Endothelial cell of umbilical vein (primary cell): ENCODE data around the gene ITGB8. TPM values are rescaled to one million over a fixed set of nuclear protein-coding genes. Genes with fewer than 3 reads are reported as not detected.

Source experiments
- BruUV-seq: library from RNA; stranded (reverse); fragments of 400-500 nt; replicated peaks from 2 replicates; lab custom pipeline; 2021; lab: Mats Ljungman, UMichigan
- CTCF ChIA-PET: fragments of 300-600, 350-600 bp; sonication (Branson Sonifier 250); formaldehyde crosslinking; loops from one replicate; lab custom pipeline; 2021; ENCODE audit warnings: antibody characterized with exemption, inconsistent platforms; lab: Charles Lee
- POLR2A ChIA-PET: fragments of 300-600, 350-600 bp; sonication (Branson Sonifier 250); formaldehyde crosslinking; loops from one replicate; lab custom pipeline; 2021; ENCODE audit warnings: antibody characterized with exemption, inconsistent platforms; lab: Charles Lee
- DNase-seq: peaks from one replicate; pipeline ENCODE4 v3.0.0-alpha.2; 2011; ENCODE audit warnings: low read depth, low spot score
- FAIRE-seq: peaks from 2 replicates; lab custom pipeline; 2011; peaks lifted over from hg19 to GRCh38; lab: Jason Lieb, UNC
- H2AFZ ChIP-seq: 2 replicates; pipeline ENCODE4 v1.6.0; 2012; ENCODE audit warnings: low read depth, low read length, control low read depth, inconsistent platforms
- H3K27ac ChIP-seq: 2 replicates; pipeline ENCODE4 v1.5.1; 2011; ENCODE audit warnings: low read depth, mild to moderate bottlenecking, control low read depth, low read length, moderate library complexity; ENCODE audit not compliant: insufficient read depth
- H3K27me3 ChIP-seq, 2 experiments: 2 replicates each; pipeline versions ENCODE4 v1.6.0 to v1.6.1; 2011; ENCODE audit warnings: low read length in 2 of 2, mixed read lengths in 1 of 2; ENCODE audit not compliant: control insufficient read depth in 2 of 2, insufficient read depth in 2 of 2
- H3K36me3 ChIP-seq, 2 experiments: 2 replicates in 1 of 2; 3 replicates in 1 of 2; pipeline ENCODE4 v1.5.1; 2011; ENCODE audit warnings: low read length in 2 of 2, mild to moderate bottlenecking in 1 of 2, moderate library complexity in 1 of 2; ENCODE audit not compliant: control insufficient read depth in 2 of 2, insufficient read depth in 2 of 2; ENCODE audit errors: extremely low read depth in 1 of 2
- H3K4me1 ChIP-seq: 3 replicates; pipeline ENCODE4 v1.5.1; 2011; ENCODE audit warnings: mild to moderate bottlenecking, low read length; ENCODE audit not compliant: control insufficient read depth, insufficient read depth; ENCODE audit errors: extremely low read depth
- H3K4me2 ChIP-seq: 2 replicates; pipeline ENCODE4 v1.6.1; 2011; ENCODE audit warnings: low read length, control low read depth, mixed read lengths; ENCODE audit not compliant: insufficient read depth
- H3K4me3 ChIP-seq, 3 experiments: fragments of 200-600 bp in 1 of 3; sonication (generic), shearing (Covaris generic) in 1 of 3; replicated peaks in 1 of 3; 2 replicates each; pipeline ENCODE4 v1.5.1; 2011 to 2016; ENCODE audit warnings: control low read depth in 3 of 3, low read length in 3 of 3, mild to moderate bottlenecking in 2 of 3, inconsistent platforms in 1 of 3, low read depth in 1 of 3, moderate library complexity in 1 of 3; ENCODE audit not compliant: insufficient read depth in 1 of 3
- H3K79me2 ChIP-seq: 2 replicates; pipeline ENCODE4 v1.6.0; 2012; ENCODE audit warnings: low read length, inconsistent platforms; ENCODE audit not compliant: control insufficient read depth, insufficient read depth
- H3K9ac ChIP-seq: replicated peaks from 2 replicates; pipeline ENCODE3; 2011; ENCODE audit warnings: low read length, control low read depth; ENCODE audit not compliant: insufficient read depth; ENCODE audit errors: extremely low read depth
- H3K9me1 ChIP-seq: replicated peaks from 3 replicates; pipeline ENCODE4 v1.6.0; 2011; ENCODE audit warnings: mild to moderate bottlenecking, low read length; ENCODE audit not compliant: control insufficient read depth, insufficient read depth; ENCODE audit errors: extremely low read depth
- H3K9me3 ChIP-seq: replicated peaks from 2 replicates; pipeline ENCODE4 v1.5.1; 2012; ENCODE audit warnings: low read length, inconsistent platforms; ENCODE audit not compliant: control insufficient read depth, insufficient read depth
- H4K20me1 ChIP-seq: replicated peaks from 2 replicates; pipeline ENCODE3; 2011; ENCODE audit warnings: mild to moderate bottlenecking, low read length; ENCODE audit not compliant: control insufficient read depth, insufficient read depth; ENCODE audit errors: extremely low read depth
- CTCF ChIP-seq, 2 donors: IDR thresholded peaks; 1 replicate in 1 of 2; 2 replicates in 1 of 2; pipeline ENCODE4 v1.5.1; 2011; ENCODE audit warnings: low read length in 2 of 2, mild to moderate bottlenecking in 2 of 2, moderate library complexity in 2 of 2, control low read depth in 1 of 2, inconsistent platforms in 1 of 2, low read depth in 1 of 2; ENCODE audit not compliant: insufficient read depth in 1 of 2; ENCODE audit errors: extremely low read depth in 1 of 2
- EZH2 ChIP-seq: IDR thresholded peaks from 2 replicates; pipeline ENCODE4 v1.6.1; 2012; ENCODE audit warnings: borderline replicate concordance, low read depth, mild to moderate bottlenecking, moderate library complexity, low read length, inconsistent platforms; ENCODE audit not compliant: severe bottlenecking
- FOS ChIP-seq: IDR thresholded peaks from 2 replicates; pipeline ENCODE4 v1.6.1; 2011; ENCODE audit warnings: mild to moderate bottlenecking, low read length, moderate library complexity, borderline replicate concordance; ENCODE audit not compliant: insufficient read depth
- GATA2 ChIP-seq: IDR thresholded peaks from 2 replicates; pipeline ENCODE4 v1.7.0; 2011; ENCODE audit warnings: low read depth, mild to moderate bottlenecking, moderate library complexity, mixed read lengths, low read length; ENCODE audit not compliant: insufficient read length, insufficient read depth
- JUN ChIP-seq: IDR thresholded peaks from 2 replicates; pipeline ENCODE4 v1.6.1; 2011; ENCODE audit warnings: borderline replicate concordance, low read depth; ENCODE audit not compliant: insufficient read length, insufficient read depth
- MAX ChIP-seq: IDR thresholded peaks from 2 replicates; pipeline ENCODE4 v1.6.1; 2011; ENCODE audit not compliant: insufficient read depth, insufficient read length
- MYC ChIP-seq: IDR thresholded peaks from one replicate; pipeline ENCODE4 v1.6.1; 2011; ENCODE audit warnings: mild to moderate bottlenecking, low read depth, low read length
- POLR2A ChIP-seq: IDR thresholded peaks from 2 replicates; pipeline ENCODE4 v1.6.1; 2012; ENCODE audit warnings: low read depth, mild to moderate bottlenecking, control low read depth, low read length
- POLR2AphosphoS5 ChIP-seq: IDR thresholded peaks from 2 replicates; pipeline ENCODE4 v1.6.1; 2012; ENCODE audit warnings: low read depth, mild to moderate bottlenecking, control low read depth, low read length, moderate library complexity; ENCODE audit not compliant: insufficient read depth
- dilution Hi-C: fragments of 300-500 bp; cut with MboI; formaldehyde crosslinking; loops from one replicate; pipeline ENCODE4 v1.15.0; 2019; ENCODE audit warnings: low sequenced_read_pairs; ENCODE audit not compliant: extremely low pct_ligation_motif_present
- intact Hi-C: fragments of 100-400 bp; cut with micrococcal nuclease; formaldehyde crosslinking; loops from one replicate; pipeline ENCODE4 v1.10.0; 2022
- polyA plus RNA-seq, 4 experiments: library from polyadenylated mRNA; depleted of rRNA in 3 of 4; stranded (reverse) in 3 of 4; unstranded in 1 of 4; fragments of >200 nt; gene quantifications; 2 replicates each; pipeline versions ENCODE4 v1.2.1 to v1.2.3, GENCODE V29; 2011 to 2012; ENCODE audit warnings: missing spikeins in 1 of 4
- total RNA-seq: library from RNA; stranded (reverse); gene quantifications from 2 replicates; pipeline ENCODE4 v1.2.3, GENCODE V29; 2021

ITGB8 gene
- total and polyA plus RNA-seq, 2 donors (not counting 3 experiments of a cell fraction or from before 2014, with no cell fraction given): 2.9 to 8.2 TPM

GRCh38 chr7:20385126-20385525 lies 54.4 kb downstream of the ITGB8 start:
- no TSS peak for BruUV-seq
- no peaks in the 10 kb centered on the region for H3K9me3 ChIP-seq
- H3K79me2 ChIP-seq: no peaks in the 10 kb centered on the region
- intact Hi-C loops: loop anchor here (2.0 kb wide), 1 partner anchor 54 kb away; the partner anchor contains the start of gene ITGB8
- peaks cover 28% of the 10 kb centered on the region for H3K4me1 ChIP-seq
- H3K9me1 ChIP-seq: no peaks in the 10 kb centered on the region
- peak overlapping the region; percentile 3 for H3K27ac ChIP-seq
- no peak overlapping the region for H2AFZ ChIP-seq
- H3K36me3 ChIP-seq: no peaks in the 10 kb centered on the region
- no peak overlapping the region for H3K9ac ChIP-seq
- CTCF ChIA-PET: interaction anchor here (0.8 to 2.0 kb wide), 6 partner anchors 17 to 637 kb away, joined by 3 to 6 read pairs (median 3); no protein-coding TSS in a partner anchor
- no peaks in the 10 kb centered on the region for H4K20me1 ChIP-seq
- FAIRE-seq (no peak), DNase-seq (peak; percentile 67)
- dilution Hi-C loops: no loop called here
- POLR2A ChIA-PET: no interaction called here
- peak; percentile 42 for TF ChIP-seq GATA2
- TF ChIP-seq POLR2AphosphoS5: peak; percentile 13
- no peak for TF ChIP-seq POLR2A
- TF ChIP-seq FOS: peak; percentile 37
- peak; percentile 56 for TF ChIP-seq JUN
- TF ChIP-seq CTCF (IDR thresholded peaks at IDR 0.05; ENCODE audit: extremely low read depth in 1 of 2, insufficient read depth in 1 of 2, low read depth in 1 of 2, low read length in 2 of 2): no peak
- no peak overlapping the region for H3K4me3 ChIP-seq
- no peaks in the 10 kb centered on the region for H3K27me3 ChIP-seq
- H3K4me2 ChIP-seq: no peak overlapping the region

- FAIRE-seq (no peak), DNase-seq (no peak)
- dilution Hi-C loops (no loop called here), intact Hi-C loops (no loop called here)
- ChIA-PET POLR2A (no interaction called here), CTCF (no interaction called here)
- peaks cover 0 to 3% of the 10 kb centered on the region in 2 experiments for H3K36me3 ChIP-seq
- H2AFZ ChIP-seq: no peak overlapping the region
- no peak overlapping the region for H3K9ac ChIP-seq
- TF ChIP-seq POLR2A: no peak
- TF ChIP-seq GATA2: no peak
- no peak for TF ChIP-seq EZH2
- no peak for TF ChIP-seq MAX
- no peak for TF ChIP-seq JUN
- TF ChIP-seq CTCF (IDR thresholded peaks at IDR 0.05; ENCODE audit: extremely low read depth in 1 of 2, insufficient read depth in 1 of 2, low read depth in 1 of 2, low read length in 2 of 2): no peak
- TF ChIP-seq MYC: no peak
- no peak for TF ChIP-seq FOS
- TF ChIP-seq POLR2AphosphoS5: no peak
- no peaks in the 10 kb centered on the region for H3K9me3 ChIP-seq
- no peak overlapping the region for H3K4me2 ChIP-seq
- no peaks in the 10 kb centered on the region for H3K79me2 ChIP-seq
- no peak overlapping the region for H3K4me3 ChIP-seq
- no peaks in the 10 kb centered on the region for H4K20me1 ChIP-seq
- no peaks in the 10 kb centered on the region for H3K27me3 ChIP-seq
- peaks cover 24% of the 10 kb centered on the region for H3K4me1 ChIP-seq
- H3K9me1 ChIP-seq: no peaks in the 10 kb centered on the region
- BruUV-seq: no TSS peak
- H3K27ac ChIP-seq: no peak overlapping the region
Observed at GRCh38 chr7:20388084-20388483, 57.4 kb downstream of the ITGB8 start.
